ENCODE results near the gene PTPRK. TPM values are rescaled to one million over a fixed set of nuclear protein-coding genes. Genes with fewer than 3 reads are reported as not detected.

Gene PTPRK
- total RNA-seq, 2 donors from 2014 or later = 29.6 to 30.2 TPM

- no peak for DNase-seq
- ATAC-seq = no peak
- intact Hi-C loops (cut with DNase I) = no loop called here
Measured at GRCh38 chr6:128415387-128415786, 105.0 kb downstream of the PTPRK start.

- no peak for ATAC-seq
- intact Hi-C loops (cut with DNase I) = no loop called here
- no peak for DNase-seq
Measured at GRCh38 chr6:128414943-128415342, 105.5 kb downstream of the PTPRK start.

- intact Hi-C loops (cut with DNase I) = no loop called here
- no peak for ATAC-seq
- no peak for DNase-seq
Measured at GRCh38 chr6:128413291-128413690, 107.1 kb downstream of the PTPRK start.

GRCh38 chr6:128412680-128413079, 107.7 kb downstream of the PTPRK start:
- DNase-seq (no peak), ATAC-seq (peak in 1 of 2 donors; percentile 38)
- intact Hi-C loops (cut with DNase I) = no loop called here

- no peak for ATAC-seq
- intact Hi-C loops (cut with DNase I) = no loop called here
- DNase-seq = no peak
Measured at GRCh38 chr6:128410584-128410983, 109.8 kb downstream of the PTPRK start.

- DNase-seq (no peak), ATAC-seq (no peak)
- intact Hi-C loops (cut with DNase I) = no loop called here
Measured at GRCh38 chr6:128409003-128409402, 111.4 kb downstream of the PTPRK start.

GRCh38 chr6:128406453-128406852, 113.9 kb downstream of the PTPRK start:
- intact Hi-C loops (cut with DNase I) = no loop called here
- DNase-seq (no peak), ATAC-seq (no peak)

GRCh38 chr6:128403618-128404444, 116.6 kb downstream of the PTPRK start:
- no peak for ATAC-seq
- DNase-seq = no peak
- intact Hi-C loops (cut with DNase I) = no loop called here

- ATAC-seq = no peak
- no peak for DNase-seq
- intact Hi-C loops (cut with DNase I) = no loop called here
Measured at GRCh38 chr6:128400875-128401274, 119.5 kb downstream of the PTPRK start.

- intact Hi-C loops (cut with DNase I) = no loop called here
- DNase-seq (no peak), ATAC-seq (no peak)
Measured at GRCh38 chr6:128397996-128398395, 122.4 kb downstream of the PTPRK start.

GRCh38 chr6:128395596-128395995, 124.8 kb downstream of the PTPRK start:
- ATAC-seq = no peak
- DNase-seq = no peak
- intact Hi-C loops (cut with DNase I) = no loop called here

- intact Hi-C loops (cut with DNase I) = no loop called here
- no peak for DNase-seq
- no peak for ATAC-seq
Measured at GRCh38 chr6:128395188-128395587, 125.2 kb downstream of the PTPRK start.

GRCh38 chr6:128394167-128394566, 126.2 kb downstream of the PTPRK start:
- ATAC-seq (no peak), DNase-seq (no peak)
- intact Hi-C loops (cut with DNase I) = no loop called here

GRCh38 chr6:128389820-128390534, 130.4 kb downstream of the PTPRK start:
- ATAC-seq (no peak), DNase-seq (no peak)
- intact Hi-C loops (cut with DNase I) = no loop called here

GRCh38 chr6:128388380-128388779, 132.0 kb downstream of the PTPRK start:
- ATAC-seq = no peak
- intact Hi-C loops (cut with DNase I) = no loop called here
- DNase-seq = no peak

- no peak for ATAC-seq
- intact Hi-C loops (cut with DNase I) = no loop called here
- no peak for DNase-seq
Measured at GRCh38 chr6:128380891-128381290, 139.5 kb downstream of the PTPRK start.

GRCh38 chr6:128379577-128379976, 140.8 kb downstream of the PTPRK start:
- DNase-seq = no peak
- peak in 1 of 2 donors; percentile 57 for ATAC-seq
- intact Hi-C loops (cut with DNase I) = no loop called here

GRCh38 chr6:128376952-128377503, 143.4 kb downstream of the PTPRK start:
- no peak for ATAC-seq
- no peak for DNase-seq
- intact Hi-C loops (cut with DNase I) = no loop called here

- ATAC-seq (no peak), DNase-seq (no peak)
- intact Hi-C loops (cut with DNase I) = no loop called here
Measured at GRCh38 chr6:128371136-128371535, 149.3 kb downstream of the PTPRK start.

- intact Hi-C loops (cut with DNase I) = no loop called here
Measured at GRCh38 chr6:128370072-128370471, 150.3 kb downstream of the PTPRK start.

More at GRCh38 chr6:128370072-128370471, 150.3 kb downstream of the PTPRK start:
- ATAC-seq (peak in 1 of 2 donors; percentile 57), DNase-seq (no peak)

Measured in left cardiac atrium (tissue), 4 donors.